K562 (cell line): ENCODE measurements around the gene TTN. TPM values are rescaled to one million over a fixed set of nuclear protein-coding genes. Genes with fewer than 3 reads are reported as not detected.

Experiments
- ATAC-seq: fragments of 200-7000 bp; cut with Tn5 transposase; 3 replicates; pipeline ENCODE4 v1.9.1; 2020; ENCODE audit warnings: moderate library complexity
- BruUV-seq: library from RNA; stranded (reverse); fragments of 400-500 nt; replicated peaks from 2 replicates; lab custom pipeline; 2021; lab: Mats Ljungman, UMichigan
- CTCF ChIA-PET: fragments of 300-600 bp; formaldehyde crosslinking; extraction: SDS; loops from one replicate; lab custom pipeline; 2021; ENCODE audit warnings: low intra/inter-chr PET ratio; lab: Yijun Ruan, JAX
- POLR2A ChIA-PET: fragments of 300-600, 350-650 bp; sonication (Branson Sonifier 250); formaldehyde crosslinking; extraction: SDS; loops from one replicate; lab custom pipeline; 2021; ENCODE audit warnings: antibody characterized with exemption, inconsistent platforms; lab: Yijun Ruan, JAX
- DNase-seq, 4 experiments: peaks; one replicate each; pipeline versions ENCODE4 v3.0.0 to v3.0.0-alpha.2; 2011 to 2018; ENCODE audit warnings: low spot score in 3 of 4, mixed read lengths in 3 of 4; ENCODE audit errors: extremely low read depth in 1 of 4
- FAIRE-seq: peaks from 2 replicates; lab custom pipeline; 2011; peaks lifted over from hg19 to GRCh38; lab: Jason Lieb, UNC
- H2AFZ ChIP-seq: 2 replicates; pipeline ENCODE4 v1.6.0; 2011; ENCODE audit warnings: low read depth, low read length, control low read depth, inconsistent platforms
- H3K27ac ChIP-seq: fragments of 200-600 bp; 3 replicates; pipeline ENCODE4 v1.8.0; 2011; ENCODE audit warnings: low read depth, mild to moderate bottlenecking, control low read depth, inconsistent platforms, low read length, moderate library complexity, mixed read lengths; ENCODE audit errors: extremely low read depth
- H3K27me3 ChIP-seq, 2 experiments: fragments of 300-600 bp in 1 of 2; 2 replicates in 1 of 2; 3 replicates in 1 of 2; pipeline versions ENCODE4 v1.6.0 to v1.8.0; 2011; ENCODE audit warnings: inconsistent platforms in 2 of 2, low read length in 2 of 2, mild to moderate bottlenecking in 1 of 2, mixed read lengths in 1 of 2, moderate library complexity in 1 of 2; ENCODE audit not compliant: control insufficient read depth in 2 of 2, insufficient read depth in 2 of 2
- H3K36me3 ChIP-seq: fragments of 300-600 bp; 3 replicates; pipeline ENCODE4 v1.8.0; 2011; ENCODE audit warnings: mild to moderate bottlenecking, low read length, inconsistent platforms; ENCODE audit not compliant: control insufficient read depth, insufficient read depth
- H3K4me1 ChIP-seq, 2 experiments: fragments of 200-600 bp in 1 of 2; replicated peaks in 1 of 2; 2 replicates in 1 of 2; 3 replicates in 1 of 2; pipeline versions ENCODE4 v1.5.1 to v1.8.0; 2011; ENCODE audit warnings: inconsistent platforms in 2 of 2, low read length in 2 of 2, mild to moderate bottlenecking in 1 of 2, mixed read lengths in 1 of 2, moderate library complexity in 1 of 2; ENCODE audit not compliant: control insufficient read depth in 2 of 2, insufficient read depth in 2 of 2
- H3K4me2 ChIP-seq: 2 replicates; pipeline ENCODE4 v1.6.1; 2011; ENCODE audit warnings: low read length, control low read depth, inconsistent platforms, mixed read lengths; ENCODE audit not compliant: insufficient read depth
- H3K4me3 ChIP-seq: fragments of 200-600 bp; sonication (generic), shearing (Covaris generic); 2 replicates; pipeline ENCODE4 v1.5.1; 2016; ENCODE audit warnings: control low read depth, inconsistent platforms
- H3K79me2 ChIP-seq: fragments of 200-600 bp; 3 replicates; pipeline ENCODE4 v1.8.0; 2011; ENCODE audit warnings: low read length, inconsistent platforms; ENCODE audit not compliant: control insufficient read depth, insufficient read depth
- H3K9ac ChIP-seq, 2 experiments: 2 replicates each; pipeline versions ENCODE4 v1.6.0 to v1.6.1; 2011; ENCODE audit warnings: low read depth in 2 of 2, low read length in 2 of 2, control low read depth in 1 of 2, inconsistent platforms in 1 of 2, mild to moderate bottlenecking in 1 of 2, mixed read lengths in 1 of 2; ENCODE audit not compliant: insufficient read depth in 1 of 2
- H3K9me1 ChIP-seq: one replicate; pipeline ENCODE4 v1.6.0; 2011; ENCODE audit warnings: inconsistent platforms, mild to moderate bottlenecking, low read length, moderate library complexity; ENCODE audit not compliant: control insufficient read depth, insufficient read depth
- H3K9me3 ChIP-seq: replicated peaks from 2 replicates; pipeline ENCODE4 v1.5.1; 2011; ENCODE audit warnings: low read depth, low read length, inconsistent platforms; ENCODE audit not compliant: control insufficient read depth, insufficient read depth
- H4K20me1 ChIP-seq: replicated peaks from 2 replicates; pipeline ENCODE4 v1.6.1; 2011; ENCODE audit warnings: low read length, inconsistent platforms, mixed read lengths; ENCODE audit not compliant: control insufficient read depth, insufficient read depth
- GABPB1 ChIP-seq: sonication (generic); formaldehyde crosslinking; IDR thresholded peaks from 2 replicates; pipeline ENCODE4 v1.8.0; 2022; ENCODE audit warnings: mild to moderate bottlenecking, missing genetic modification reagents
- HMG20B ChIP-seq: fragments of 250-450 bp; sonication (Bioruptor Pico); IDR thresholded peaks from 2 replicates; pipeline ENCODE4 v1.5.0; 2021; ENCODE audit warnings: mild to moderate bottlenecking
- NEUROD1 ChIP-seq: fragments of 150-350 bp; IDR thresholded peaks from 2 replicates; pipeline ENCODE4 v1.6.1; 2014; ENCODE audit warnings: borderline replicate concordance, low read length, low read depth; ENCODE audit not compliant: partially characterized antibody
- ZNF79 ChIP-seq: fragments of 250-450 bp; sonication (Bioruptor Pico); IDR thresholded peaks from 2 replicates; pipeline ENCODE4 v1.4.0; 2020; ENCODE audit warnings: low read depth, mild to moderate bottlenecking, moderate library complexity
- WGBS: fragments of 100-300 bp; shearing (Covaris generic); methylation state at CpG from one replicate; pipeline ENCODE4 v1.1.6; 2016; ENCODE audit warnings: low coverage, mixed read lengths; ENCODE audit not compliant: insufficient coverage; ENCODE audit errors: missing lambda C conversion rate; 5-methylcytosine and 5-hydroxymethylcytosine counted together
- in situ Hi-C: fragments of 300-500 bp; cut with MboI; formaldehyde crosslinking; loops from 4 replicates; pipeline ENCODE4 v1.15.0; 2018; ENCODE audit warnings: inconsistent platforms, mixed read lengths
- intact Hi-C: fragments of 100-400 bp; cut with micrococcal nuclease; formaldehyde crosslinking; loops from 2 replicates; pipeline ENCODE4 v1.14.2; 2022
- polyA plus RNA-seq, 8 experiments: library from polyadenylated mRNA; depleted of rRNA in 4 of 8; stranded (reverse) in 5 of 8; unstranded in 3 of 8; fragments of >200 nt; fragmentation: Nextera tagmentation in 2 of 8; fragmentation: Illumina TruSeq in 1 of 8; extraction: Ambion mirVana in 2 of 8; extraction: Trizol in 1 of 8; gene quantifications; 2 replicates each; pipeline versions ENCODE4 v1.2.1 to v1.2.3, GENCODE V29; 2011 to 2014; ENCODE audit warnings: inconsistent platforms in 1 of 8, missing spikeins in 1 of 8
- total RNA-seq, 7 experiments: library from RNA; depleted of rRNA in 6 of 7; stranded (reverse); fragments of >200 nt in 6 of 7; fragmentation: Illumina TruSeq in 2 of 7; extraction: Trizol in 2 of 7; gene quantifications; 2 replicates each; pipeline versions ENCODE4 v1.2.1 to v1.2.3, GENCODE V29; 2011 to 2021; ENCODE audit warnings: low replicate concordance in 1 of 7
- TF ChIP-seq, protein P1 (sequence below): fragments of 450-650 bp; formaldehyde crosslinking; IDR thresholded peaks from 2 replicates; pipeline ENCODE4 v1.4.0; 2020; ENCODE audit warnings: mild to moderate bottlenecking, moderate library complexity

TTN gene
- total and polyA plus RNA-seq, 9 of the 15 experiments (the other 6 are each of a cell fraction or from before 2014, with no cell fraction given), result under 0.01 to 0.20 (median 0.04) TPM; not detected in 1

DNA sequence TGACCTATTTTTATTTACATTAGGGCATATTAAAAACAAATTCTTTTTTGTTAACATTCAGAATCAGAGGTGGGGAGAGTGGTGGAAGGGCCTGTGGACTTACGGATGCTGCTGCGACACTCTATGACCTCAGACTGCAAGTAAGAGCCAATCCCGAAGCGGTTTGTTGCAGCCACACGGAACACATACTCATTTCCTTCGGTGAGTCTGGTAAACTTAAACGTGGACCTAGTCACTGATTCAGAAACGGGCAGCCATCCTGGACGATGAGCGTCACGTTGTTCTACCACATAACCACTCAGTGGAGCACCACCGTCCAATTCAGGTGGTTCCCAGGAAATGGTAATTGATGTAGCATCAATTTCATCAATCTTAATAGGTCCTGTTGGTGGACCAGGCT, 265.1 kb downstream of the TTN start:
- no TSS peak for BruUV-seq
- no peaks in the 10 kb centered on the region for H3K4me1 ChIP-seq
- ATAC-seq, result no peak
- 89% methylated on average over 12 of the region's 12 CpGs for WGBS
- no peak overlapping the region for H3K9ac ChIP-seq
- no peak overlapping the region for H3K4me3 ChIP-seq
- FAIRE-seq, result no peak
- POLR2A ChIA-PET, result no interaction called here
- no peaks in the 10 kb centered on the region for H4K20me1 ChIP-seq
- H3K27ac ChIP-seq, result no peak overlapping the region
- no peak for DNase-seq
- no peak overlapping the region for H2AFZ ChIP-seq
- H3K9me3 ChIP-seq, result no peaks in the 10 kb centered on the region
- intact Hi-C loops, result no loop called here
- no peaks in the 10 kb centered on the region for H3K79me2 ChIP-seq
- CTCF ChIA-PET, result interaction anchor here (0.6 kb wide), 1 partner anchor 434 kb away, joined by 3 read pairs; no protein-coding TSS in a partner anchor
- TF ChIP-seq NEUROD1 (no peak), ZNF79 (CRISPR knock-in tag) (no peak), HMG20B (CRISPR knock-in tag) (no peak), GABPB1 (CRISPR knock-in tag) (no peak)
- TF ChIP-seq, protein P1, sequence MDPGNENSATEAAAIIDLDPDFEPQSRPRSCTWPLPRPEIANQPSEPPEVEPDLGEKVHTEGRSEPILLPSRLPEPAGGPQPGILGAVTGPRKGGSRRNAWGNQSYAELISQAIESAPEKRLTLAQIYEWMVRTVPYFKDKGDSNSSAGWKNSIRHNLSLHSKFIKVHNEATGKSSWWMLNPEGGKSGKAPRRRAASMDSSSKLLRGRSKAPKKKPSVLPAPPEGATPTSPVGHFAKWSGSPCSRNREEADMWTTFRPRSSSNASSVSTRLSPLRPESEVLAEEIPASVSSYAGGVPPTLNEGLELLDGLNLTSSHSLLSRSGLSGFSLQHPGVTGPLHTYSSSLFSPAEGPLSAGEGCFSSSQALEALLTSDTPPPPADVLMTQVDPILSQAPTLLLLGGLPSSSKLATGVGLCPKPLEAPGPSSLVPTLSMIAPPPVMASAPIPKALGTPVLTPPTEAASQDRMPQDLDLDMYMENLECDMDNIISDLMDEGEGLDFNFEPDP (CRISPR knock-in tag), result no peak
- TF ChIP-seq, all 486 proteins: peak for 0
- Histone ChIP-seq H3K27me3 (no peaks in the 10 kb centered on the region), H3K4me2 (no peak overlapping the region), H3K36me3 (peaks cover 54% of the 10 kb centered on the region), H3K9me1 (no peaks in the 10 kb centered on the region)
- in situ Hi-C loops, result no loop called here
